Caco-2 (cell line): Measurements from ENCODE around the gene SHROOM3. TPM values are rescaled to one million over a fixed set of nuclear protein-coding genes. Genes with fewer than 3 reads are reported as not detected.
A peak's percentile ranks its signal among the peaks of the same experiment; 100 is the strongest.

ENCODE experiments used
- BruUV-seq: library from RNA; stranded (reverse); fragments of 400-500 nt; replicated peaks from 2 replicates; lab custom pipeline; 2021; lab: Mats Ljungman, UMichigan
- CTCF ChIA-PET: fragments of 300-600 bp; sonication (Branson Sonifier 250); formaldehyde crosslinking; loops from one replicate; lab custom pipeline; 2022; ENCODE audit warnings: antibody characterized with exemption; lab: Charles Lee
- POLR2A ChIA-PET: fragments of 300-600 bp; sonication (Branson Sonifier 250); formaldehyde crosslinking; loops from one replicate; lab custom pipeline; 2022; ENCODE audit warnings: antibody characterized with exemption; lab: Charles Lee
- DNase-seq, 2 experiments: peaks; one replicate each; pipeline versions ENCODE4 v3.0.0 to v3.0.0-alpha.2; 2020 to 2022
- H3K27me3 ChIP-seq: replicated peaks from 2 replicates; pipeline ENCODE4 v1.6.0; 2011; ENCODE audit warnings: low read length; ENCODE audit not compliant: control insufficient read depth, insufficient read depth
- H3K36me3 ChIP-seq: 2 replicates; pipeline ENCODE4 v1.5.1; 2011; ENCODE audit warnings: low read length; ENCODE audit not compliant: control insufficient read depth, insufficient read depth
- H3K4me1 ChIP-seq: fragments of 250-450 bp; sonication (Bioruptor Pico); 2 replicates; pipeline ENCODE4 v1.5.1; 2020; ENCODE audit warnings: mild to moderate bottlenecking
- H3K4me3 ChIP-seq: 2 replicates; pipeline ENCODE4 v1.5.1; 2011; ENCODE audit warnings: low read depth, mild to moderate bottlenecking, control low read depth, low read length
- H3K9me3 ChIP-seq: fragments of 250-450 bp; sonication (Bioruptor Pico); 2 replicates; pipeline ENCODE4 v1.5.1; 2020; ENCODE audit warnings: mild to moderate bottlenecking, moderate library complexity
- H3K27ac Mint-ChIP-seq: one replicate; pipeline ENCODE4 v1.8.0; 2022; ENCODE audit warnings: mixed read lengths; ENCODE audit not compliant: unreplicated experiment
- H3K27me3 Mint-ChIP-seq: one replicate; pipeline ENCODE4 v1.8.0; 2022; ENCODE audit warnings: mixed read lengths; ENCODE audit not compliant: insufficient read depth, unreplicated experiment
- H3K36me3 Mint-ChIP-seq: one replicate; pipeline ENCODE4 v1.8.0; 2022; ENCODE audit warnings: mild to moderate bottlenecking, mixed read lengths; ENCODE audit not compliant: insufficient read depth, unreplicated experiment
- H3K4me1 Mint-ChIP-seq: one replicate; pipeline ENCODE4 v1.8.0; 2022; ENCODE audit warnings: low read depth, mixed read lengths; ENCODE audit not compliant: unreplicated experiment
- H3K4me3 Mint-ChIP-seq: one replicate; pipeline ENCODE4 v1.8.0; 2022; ENCODE audit warnings: mild to moderate bottlenecking, moderate library complexity, mixed read lengths; ENCODE audit not compliant: unreplicated experiment
- H3K9me3 Mint-ChIP-seq: one replicate; pipeline ENCODE4 v1.8.0; 2022; ENCODE audit warnings: mixed read lengths; ENCODE audit not compliant: unreplicated experiment
- intact Hi-C: fragments of 100-400 bp; cut with micrococcal nuclease; formaldehyde crosslinking; loops from one replicate; pipeline ENCODE4 v1.10.0; 2022; ENCODE audit not compliant: unreplicated experiment
- total RNA-seq: library from RNA; stranded (reverse); gene quantifications from 2 replicates; pipeline ENCODE4 v1.2.3, GENCODE V29; 2022
- TF ChIP-seq, protein P1 (sequence below), 2 experiments: fragments of 200-600 bp in 1 of 2; IDR thresholded peaks; 1 replicate in 1 of 2; 2 replicates in 1 of 2; pipeline versions ENCODE4 v1.5.1 to v1.8.0; 2011 to 2022; ENCODE audit warnings: antibody characterized with exemption in 1 of 2, control low read depth in 1 of 2, inconsistent platforms in 1 of 2, low read depth in 1 of 2, low read length in 1 of 2, mild to moderate bottlenecking in 1 of 2, moderate library complexity in 1 of 2; ENCODE audit not compliant: insufficient read depth in 1 of 2, severe bottlenecking in 1 of 2, unreplicated experiment in 1 of 2

SHROOM3 gene
- total RNA-seq, 1 experiment from 2014 or later = 16.3 TPM

DNA sequence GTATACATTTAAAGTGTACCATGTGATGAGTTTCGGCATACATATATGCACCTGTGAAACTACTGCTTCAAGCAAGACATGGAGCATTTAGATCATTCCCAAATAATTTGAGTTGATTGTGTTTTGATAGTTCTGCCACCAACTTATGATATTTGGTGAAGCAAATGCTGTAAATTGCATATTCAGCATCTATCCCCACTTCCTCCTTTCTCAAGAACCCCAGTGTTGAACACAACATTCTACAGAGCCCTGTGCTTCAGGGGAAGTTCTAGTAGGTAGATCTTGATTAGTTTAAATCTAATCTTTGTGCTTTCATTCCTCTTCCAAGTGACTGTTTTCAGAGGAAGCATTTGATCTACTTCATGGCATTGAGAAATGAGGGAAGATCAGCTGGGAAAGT lies 5.4 kb upstream of the SHROOM3 start:
- no peaks in the 10 kb centered on the region for H3K36me3 ChIP-seq
- no peak overlapping the region for H3K4me3 Mint-ChIP-seq
- no peaks in the 10 kb centered on the region for H3K36me3 Mint-ChIP-seq
- DNase-seq = no peak
- H3K4me3 ChIP-seq = no peak overlapping the region
- H3K27me3 ChIP-seq = no peaks in the 10 kb centered on the region
- no peaks in the 10 kb centered on the region for H3K4me1 ChIP-seq
- no peak overlapping the region for H3K27ac Mint-ChIP-seq
- intact Hi-C loops = loop anchor here (1.0 to 5.0 kb wide), 2 partner anchors 76 to 318 kb away; no protein-coding TSS in a partner anchor
- ChIA-PET POLR2A (no interaction called here), CTCF (no interaction called here)
- H3K4me1 Mint-ChIP-seq = no peaks in the 10 kb centered on the region
- no peaks in the 10 kb centered on the region; the same call in 1 of the 2 replicates for H3K9me3 ChIP-seq
- no peaks in the 10 kb centered on the region for H3K9me3 Mint-ChIP-seq
- no TSS peak for BruUV-seq
- TF ChIP-seq, protein P1, sequence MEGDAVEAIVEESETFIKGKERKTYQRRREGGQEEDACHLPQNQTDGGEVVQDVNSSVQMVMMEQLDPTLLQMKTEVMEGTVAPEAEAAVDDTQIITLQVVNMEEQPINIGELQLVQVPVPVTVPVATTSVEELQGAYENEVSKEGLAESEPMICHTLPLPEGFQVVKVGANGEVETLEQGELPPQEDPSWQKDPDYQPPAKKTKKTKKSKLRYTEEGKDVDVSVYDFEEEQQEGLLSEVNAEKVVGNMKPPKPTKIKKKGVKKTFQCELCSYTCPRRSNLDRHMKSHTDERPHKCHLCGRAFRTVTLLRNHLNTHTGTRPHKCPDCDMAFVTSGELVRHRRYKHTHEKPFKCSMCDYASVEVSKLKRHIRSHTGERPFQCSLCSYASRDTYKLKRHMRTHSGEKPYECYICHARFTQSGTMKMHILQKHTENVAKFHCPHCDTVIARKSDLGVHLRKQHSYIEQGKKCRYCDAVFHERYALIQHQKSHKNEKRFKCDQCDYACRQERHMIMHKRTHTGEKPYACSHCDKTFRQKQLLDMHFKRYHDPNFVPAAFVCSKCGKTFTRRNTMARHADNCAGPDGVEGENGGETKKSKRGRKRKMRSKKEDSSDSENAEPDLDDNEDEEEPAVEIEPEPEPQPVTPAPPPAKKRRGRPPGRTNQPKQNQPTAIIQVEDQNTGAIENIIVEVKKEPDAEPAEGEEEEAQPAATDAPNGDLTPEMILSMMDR (IDR thresholded peaks at IDR 0.05; ENCODE audit: insufficient read depth in 1 of 2, low read depth in 1 of 2, low read length in 1 of 2, severe bottlenecking in 1 of 2, unreplicated experiment in 1 of 2) = no peak
- H3K27me3 Mint-ChIP-seq = peaks cover 3% of the 10 kb centered on the region

DNA sequence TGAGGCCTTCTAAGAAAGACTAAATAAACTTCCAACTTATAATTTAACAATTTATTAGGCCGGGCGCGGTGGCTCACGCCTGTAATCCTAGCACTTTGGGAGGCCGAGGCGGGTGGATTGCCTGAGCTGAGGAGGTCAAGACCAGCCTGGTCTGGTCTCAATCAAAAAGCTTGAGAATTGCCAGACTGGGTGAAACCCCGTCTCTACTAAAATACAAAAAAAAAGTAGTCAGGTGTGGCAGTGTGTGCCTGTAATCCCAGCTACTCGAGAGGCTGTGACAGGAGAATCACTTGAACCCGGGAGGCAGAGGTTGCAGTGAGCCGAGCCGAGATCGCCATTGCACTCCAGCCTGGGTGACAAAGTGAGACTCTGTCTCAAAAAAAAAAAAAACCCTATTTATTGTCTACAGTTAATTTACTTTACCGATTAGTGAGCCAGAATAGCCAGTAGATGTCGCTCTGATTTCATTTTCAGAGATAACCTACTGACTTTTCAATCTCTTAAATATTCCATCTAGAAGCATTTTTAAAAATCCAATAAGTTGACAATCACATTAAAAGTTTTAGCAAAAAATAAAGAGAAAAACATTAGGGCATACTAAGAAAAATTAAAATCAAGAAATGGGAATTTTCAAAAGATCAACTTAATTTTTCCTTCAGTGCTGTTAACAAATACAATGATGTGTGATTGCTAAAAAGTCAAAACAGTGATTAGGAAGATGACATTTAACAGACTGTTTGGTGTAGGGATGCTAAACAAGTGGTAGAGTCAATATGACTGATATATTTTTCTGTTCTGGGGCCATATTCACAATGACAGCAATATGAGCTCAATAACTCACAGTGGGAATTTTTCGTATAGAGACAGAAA lies 4.3 kb upstream of the SHROOM3 start:
- no TSS peak for BruUV-seq
- Histone ChIP-seq H3K4me1 (no peaks in the 10 kb centered on the region), H3K36me3 (no peaks in the 10 kb centered on the region), H3K9me3 (no peaks in the 10 kb centered on the region; the same call in 1 of the 2 replicates), H3K27me3 (no peaks in the 10 kb centered on the region), H3K4me3 (peak overlapping the region; percentile 17; the same call in 1 of the 2 replicates)
- CTCF ChIA-PET = interaction anchor here (0.7 to 2.1 kb wide), 3 partner anchors 68 to 251 kb away, joined by 3 to 20 read pairs (median 3); no protein-coding TSS in a partner anchor
- POLR2A ChIA-PET = no interaction called here
- no peaks in the 10 kb centered on the region for H3K9me3 Mint-ChIP-seq
- TF ChIP-seq, protein P1 (IDR thresholded peaks at IDR 0.05; ENCODE audit: insufficient read depth in 1 of 2, low read depth in 1 of 2, low read length in 1 of 2, severe bottlenecking in 1 of 2, unreplicated experiment in 1 of 2) = peak; percentile 45 to 61
- H3K4me1 Mint-ChIP-seq = no peaks in the 10 kb centered on the region
- no peaks in the 10 kb centered on the region for H3K36me3 Mint-ChIP-seq
- peak in 1 of 2 experiments; percentile 44 for DNase-seq
- H3K27me3 Mint-ChIP-seq = peaks cover 3% of the 10 kb centered on the region
- H3K27ac Mint-ChIP-seq = no peak overlapping the region
- intact Hi-C loops = loop anchor here (1.0 to 5.0 kb wide), 2 partner anchors 75 to 317 kb away; no protein-coding TSS in a partner anchor
- H3K4me3 Mint-ChIP-seq = peak overlapping the region; percentile 9

GRCh38 chr4:76435528-76436319 lies 695 bp downstream of the SHROOM3 start:
- no peak overlapping the region for H3K4me3 ChIP-seq
- TF ChIP-seq, protein P1 (IDR thresholded peaks at IDR 0.05; ENCODE audit: insufficient read depth in 1 of 2, low read depth in 1 of 2, low read length in 1 of 2, severe bottlenecking in 1 of 2, unreplicated experiment in 1 of 2) = no peak

More at GRCh38 chr4:76435528-76436319, 695 bp downstream of the SHROOM3 start:
- Histone ChIP-seq H3K4me1 (no peaks in the 10 kb centered on the region), H3K36me3 (no peaks in the 10 kb centered on the region), H3K9me3 (no peaks in the 10 kb centered on the region; the same call in 1 of the 2 replicates), H3K27me3 (no peaks in the 10 kb centered on the region)
- CTCF ChIA-PET = no interaction called here
- no peak overlapping the region for H3K4me3 Mint-ChIP-seq
- DNase-seq = no peak
- H3K27me3 Mint-ChIP-seq = peaks cover 6% of the 10 kb centered on the region
- intact Hi-C loops = no loop called here
- POLR2A ChIA-PET = no interaction called here
- H3K36me3 Mint-ChIP-seq = no peaks in the 10 kb centered on the region
- H3K27ac Mint-ChIP-seq = no peak overlapping the region
- no TSS peak for BruUV-seq
- H3K4me1 Mint-ChIP-seq = no peaks in the 10 kb centered on the region
- no peaks in the 10 kb centered on the region for H3K9me3 Mint-ChIP-seq
